ENCODE measurements around the gene CSNK1G1.

DNA sequence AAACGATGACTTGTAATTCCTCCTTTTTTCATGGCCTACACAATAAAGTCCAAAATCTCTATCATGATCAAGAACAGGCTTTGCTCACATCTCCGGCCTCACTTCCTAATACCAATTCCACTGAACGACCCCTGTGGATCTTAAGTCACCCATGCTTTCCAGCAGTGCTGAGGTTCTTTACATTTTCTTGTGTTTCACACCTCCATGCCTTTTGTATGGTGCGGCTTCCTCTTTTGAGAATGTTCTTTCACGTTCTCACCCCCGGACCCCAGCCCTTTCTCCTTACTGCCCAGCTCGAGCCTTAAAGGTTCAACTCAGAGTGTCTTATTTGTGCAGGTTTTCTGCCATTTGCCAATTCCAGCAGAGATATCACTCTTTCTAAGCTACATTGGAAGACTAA lies 70.1 kb downstream of the CSNK1G1 start:
- TF ChIP-seq POLR2A (IDR thresholded peaks at IDR 0.05; ENCODE audit: low read length), result no peak
- TF ChIP-seq CBX2 (IDR thresholded peaks at IDR 0.05; ENCODE audit: borderline replicate concordance, low read depth), result no peak
- no peak for TF ChIP-seq MYC (IDR thresholded peaks at IDR 0.05; ENCODE audit: borderline replicate concordance, low read length)
- TF ChIP-seq, protein P1, sequence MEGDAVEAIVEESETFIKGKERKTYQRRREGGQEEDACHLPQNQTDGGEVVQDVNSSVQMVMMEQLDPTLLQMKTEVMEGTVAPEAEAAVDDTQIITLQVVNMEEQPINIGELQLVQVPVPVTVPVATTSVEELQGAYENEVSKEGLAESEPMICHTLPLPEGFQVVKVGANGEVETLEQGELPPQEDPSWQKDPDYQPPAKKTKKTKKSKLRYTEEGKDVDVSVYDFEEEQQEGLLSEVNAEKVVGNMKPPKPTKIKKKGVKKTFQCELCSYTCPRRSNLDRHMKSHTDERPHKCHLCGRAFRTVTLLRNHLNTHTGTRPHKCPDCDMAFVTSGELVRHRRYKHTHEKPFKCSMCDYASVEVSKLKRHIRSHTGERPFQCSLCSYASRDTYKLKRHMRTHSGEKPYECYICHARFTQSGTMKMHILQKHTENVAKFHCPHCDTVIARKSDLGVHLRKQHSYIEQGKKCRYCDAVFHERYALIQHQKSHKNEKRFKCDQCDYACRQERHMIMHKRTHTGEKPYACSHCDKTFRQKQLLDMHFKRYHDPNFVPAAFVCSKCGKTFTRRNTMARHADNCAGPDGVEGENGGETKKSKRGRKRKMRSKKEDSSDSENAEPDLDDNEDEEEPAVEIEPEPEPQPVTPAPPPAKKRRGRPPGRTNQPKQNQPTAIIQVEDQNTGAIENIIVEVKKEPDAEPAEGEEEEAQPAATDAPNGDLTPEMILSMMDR (IDR thresholded peaks at IDR 0.05), result no peak
- TF ChIP-seq EHMT2 (IDR thresholded peaks at IDR 0.05; ENCODE audit: low read depth), result no peak
- TF ChIP-seq HOXB5 (CRISPR knock-in tag; IDR thresholded peaks at IDR 0.05), result no peak
- TF ChIP-seq, protein P2, sequence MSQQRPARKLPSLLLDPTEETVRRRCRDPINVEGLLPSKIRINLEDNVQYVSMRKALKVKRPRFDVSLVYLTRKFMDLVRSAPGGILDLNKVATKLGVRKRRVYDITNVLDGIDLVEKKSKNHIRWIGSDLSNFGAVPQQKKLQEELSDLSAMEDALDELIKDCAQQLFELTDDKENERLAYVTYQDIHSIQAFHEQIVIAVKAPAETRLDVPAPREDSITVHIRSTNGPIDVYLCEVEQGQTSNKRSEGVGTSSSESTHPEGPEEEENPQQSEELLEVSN (IDR thresholded peaks at IDR 0.05; ENCODE audit: borderline replicate concordance, low read depth), result no peak

Measured in A549 (cell line).